Esophagus muscularis mucosa (tissue), 4 donors: Measurements from ENCODE around the gene LHCGR.

Source experiments
- EP300 ChIP-seq: sonication (generic); formaldehyde crosslinking; IDR thresholded peaks from one replicate; pipeline ENCODE4 v1.6.1; 2017; ENCODE audit warnings: antibody characterized with exemption
- POLR2A ChIP-seq: fragments of 450-650 bp; IDR thresholded peaks from one replicate; pipeline ENCODE4 v1.6.1; 2017; ENCODE audit warnings: antibody characterized with exemption, moderate library complexity, mild to moderate bottlenecking, low read depth
- POLR2AphosphoS5 ChIP-seq, 2 donors: sonication (generic); formaldehyde crosslinking; IDR thresholded peaks; one replicate each; pipeline ENCODE4 v1.6.1; 2017; ENCODE audit warnings: antibody characterized with exemption in 2 of 2
- TF ChIP-seq, protein P1 (sequence below), 3 experiments: fragments of 200-600 bp in 2 of 3; fragments of 450-650 bp in 1 of 3; sonication (generic) in 2 of 3; IDR thresholded peaks; one replicate each; pipeline ENCODE4 v1.5.1; 2017 to 2019; ENCODE audit warnings: antibody characterized with exemption in 3 of 3, mild to moderate bottlenecking in 2 of 3, moderate library complexity in 1 of 3

DNA sequence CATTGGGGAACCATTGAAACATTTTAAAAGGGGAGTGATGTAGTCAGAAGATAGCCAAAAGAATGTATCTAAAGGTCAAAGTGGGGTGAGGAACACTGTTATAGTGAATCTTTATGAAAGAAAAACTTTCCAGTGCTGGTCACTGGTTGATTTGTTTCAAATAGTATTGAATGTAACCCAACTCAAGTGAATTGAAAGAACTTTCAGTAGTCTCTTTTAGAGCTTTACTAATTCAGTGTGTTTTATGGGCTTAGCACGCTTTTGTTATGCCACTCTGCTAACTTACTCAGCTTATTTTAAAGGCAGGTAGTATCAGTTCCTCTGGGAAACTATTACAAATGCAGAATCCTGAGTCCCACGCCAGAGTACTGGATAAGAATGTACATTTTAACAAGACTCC is 80.6 kb downstream of the LHCGR start:
- TF ChIP-seq EP300: no peak
- TF ChIP-seq, protein P1, sequence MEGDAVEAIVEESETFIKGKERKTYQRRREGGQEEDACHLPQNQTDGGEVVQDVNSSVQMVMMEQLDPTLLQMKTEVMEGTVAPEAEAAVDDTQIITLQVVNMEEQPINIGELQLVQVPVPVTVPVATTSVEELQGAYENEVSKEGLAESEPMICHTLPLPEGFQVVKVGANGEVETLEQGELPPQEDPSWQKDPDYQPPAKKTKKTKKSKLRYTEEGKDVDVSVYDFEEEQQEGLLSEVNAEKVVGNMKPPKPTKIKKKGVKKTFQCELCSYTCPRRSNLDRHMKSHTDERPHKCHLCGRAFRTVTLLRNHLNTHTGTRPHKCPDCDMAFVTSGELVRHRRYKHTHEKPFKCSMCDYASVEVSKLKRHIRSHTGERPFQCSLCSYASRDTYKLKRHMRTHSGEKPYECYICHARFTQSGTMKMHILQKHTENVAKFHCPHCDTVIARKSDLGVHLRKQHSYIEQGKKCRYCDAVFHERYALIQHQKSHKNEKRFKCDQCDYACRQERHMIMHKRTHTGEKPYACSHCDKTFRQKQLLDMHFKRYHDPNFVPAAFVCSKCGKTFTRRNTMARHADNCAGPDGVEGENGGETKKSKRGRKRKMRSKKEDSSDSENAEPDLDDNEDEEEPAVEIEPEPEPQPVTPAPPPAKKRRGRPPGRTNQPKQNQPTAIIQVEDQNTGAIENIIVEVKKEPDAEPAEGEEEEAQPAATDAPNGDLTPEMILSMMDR (IDR thresholded peaks at IDR 0.05): no peak
- TF ChIP-seq POLR2AphosphoS5 (IDR thresholded peaks at IDR 0.05): no peak
- no peak for TF ChIP-seq POLR2A
